Upper lobe of left lung (tissue), 6 donors: ENCODE measurements around the gene DPP10. TPM values are rescaled to one million over a fixed set of nuclear protein-coding genes. Genes with fewer than 3 reads are reported as not detected.

Source experiments
- ATAC-seq, 2 donors: fragments of 200-7000 bp; cut with Tn5 transposase; one replicate each; pipeline ENCODE4 v1.9.1; 2022; ENCODE audit warnings: mild to moderate bottlenecking in 2 of 2, moderate library complexity in 2 of 2; ENCODE audit not compliant: low FRiP score in 2 of 2
- DNase-seq, 2 donors: peaks; one replicate each; pipeline ENCODE4 v3.0.0-alpha.2; 2019 to 2020
- H3K27ac ChIP-seq, 4 donors: fragments of 200-600 bp; sonication (generic); one replicate each; pipeline ENCODE4 v1.5.1; 2016 to 2019
- H3K27me3 ChIP-seq, 4 donors: fragments of 200-600 bp; sonication (generic); one replicate each; pipeline ENCODE4 v1.5.1; 2017 to 2019
- H3K36me3 ChIP-seq, 4 donors: fragments of 200-600 bp; sonication (generic); one replicate each; pipeline ENCODE4 v1.5.1; 2016 to 2019
- H3K4me1 ChIP-seq, 4 donors: fragments of 200-600 bp; sonication (generic); one replicate each; pipeline ENCODE4 v1.5.1; 2018 to 2019
- H3K4me3 ChIP-seq, 4 donors: fragments of 200-600 bp; sonication (generic); one replicate each; pipeline ENCODE4 v1.5.1; 2017 to 2019; ENCODE audit warnings: mild to moderate bottlenecking in 2 of 4, moderate library complexity in 1 of 4
- H3K9me3 ChIP-seq, 4 donors: fragments of 200-600 bp; sonication (generic); one replicate each; pipeline ENCODE4 v1.5.1; 2018 to 2019
- CTCF ChIP-seq, 6 experiments: fragments of 450-650 bp in 4 of 6; fragments of 200-600 bp in 2 of 6; sonication (generic) in 2 of 6; IDR thresholded peaks; one replicate each; pipeline ENCODE4 v1.5.1; 2016 to 2019; ENCODE audit warnings: antibody characterized with exemption in 6 of 6
- EP300 ChIP-seq, 4 donors: sonication (generic); formaldehyde crosslinking; IDR thresholded peaks; one replicate each; pipeline ENCODE4 v1.5.1; 2017; ENCODE audit warnings: antibody characterized with exemption in 4 of 4, control low read depth in 2 of 4
- POLR2A ChIP-seq, 4 donors: fragments of 450-650 bp; IDR thresholded peaks; one replicate each; pipeline ENCODE4 v1.5.1; 2016 to 2017; ENCODE audit warnings: antibody characterized with exemption in 4 of 4, mild to moderate bottlenecking in 2 of 4
- POLR2AphosphoS5 ChIP-seq, 2 donors: sonication (generic); formaldehyde crosslinking; IDR thresholded peaks; one replicate each; pipeline ENCODE4 v1.5.1; 2017; ENCODE audit warnings: antibody characterized with exemption in 2 of 2
- WGBS, 2 donors: methylation state at CpG; one replicate each; pipeline ENCODE4 v1.1.5; 2017 to 2018; 5-methylcytosine and 5-hydroxymethylcytosine counted together
- total RNA-seq, 6 donors: library from RNA; depleted of rRNA in 4 of 6; stranded (reverse); fragments of >200 nt in 4 of 6; gene quantifications; one replicate each; pipeline versions ENCODE4 v1.1.0 to v1.2.1, GENCODE V29; 2016 to 2021
- donor health status: DM: no; HTN: no; CAD: no; lungs with moderate emphysema.
- donor health status: DM: no; HTN: yes; CAD: no; lungs with severe emphysema.

Gene DPP10
- total RNA-seq, 6 donors from 2014 or later, result 0.46 to 1.7 (median 0.77) TPM; not detected in 2

GRCh38 chr2:114762376-114762775 is 319.9 kb downstream of the DPP10 start:
- DNase-seq (no peak), ATAC-seq (no peak)
- Histone ChIP-seq H3K4me3 (no peak overlapping the region), H3K4me1 (no peaks in the 10 kb centered on the region), H3K27ac (no peak overlapping the region), H3K9me3 (no peaks in the 10 kb centered on the region), H3K27me3 (no peaks in the 10 kb centered on the region), H3K36me3 (no peaks in the 10 kb centered on the region)
- no peak for TF ChIP-seq EP300 (IDR thresholded peaks at IDR 0.05)
- WGBS, 2 donors, result 50 to 55% methylated on average over 1 of the region's 1 CpG

DNA sequence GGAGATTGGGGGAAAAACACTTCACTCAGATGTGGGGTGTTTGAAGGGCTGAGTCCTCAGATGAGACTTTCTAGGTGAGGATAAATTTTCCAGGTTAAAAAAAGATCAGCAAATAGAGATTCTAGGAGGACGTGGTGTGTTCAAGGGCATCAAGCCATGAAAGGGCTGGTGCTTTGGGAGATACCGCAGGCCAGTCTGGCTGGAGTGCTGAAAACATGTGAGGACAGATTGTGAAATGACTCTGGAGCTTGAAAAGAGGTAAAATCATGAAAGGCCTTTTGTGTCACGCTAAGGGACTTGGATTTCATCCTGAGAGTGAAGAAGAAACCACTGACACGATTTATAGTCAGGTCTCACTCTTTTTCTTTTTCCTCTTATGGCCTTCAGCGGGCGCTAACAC is 320.5 kb downstream of the DPP10 start:
- ATAC-seq (no peak), DNase-seq (peak in 1 of 2 donors; percentile 32)
- WGBS, 2 donors, result 52 to 53% methylated on average over 6 of the region's 6 CpGs
- Histone ChIP-seq H3K36me3 (no peaks in the 10 kb centered on the region), H3K9me3 (no peaks in the 10 kb centered on the region), H3K4me1 (no peaks in the 10 kb centered on the region), H3K27ac (no peak overlapping the region), H3K4me3 (no peak overlapping the region), H3K27me3 (no peaks in the 10 kb centered on the region)
- TF ChIP-seq CTCF (IDR thresholded peaks at IDR 0.05) (no peak), POLR2AphosphoS5 (IDR thresholded peaks at IDR 0.05) (no peak), EP300 (IDR thresholded peaks at IDR 0.05) (no peak), POLR2A (IDR thresholded peaks at IDR 0.05) (no peak)

DNA sequence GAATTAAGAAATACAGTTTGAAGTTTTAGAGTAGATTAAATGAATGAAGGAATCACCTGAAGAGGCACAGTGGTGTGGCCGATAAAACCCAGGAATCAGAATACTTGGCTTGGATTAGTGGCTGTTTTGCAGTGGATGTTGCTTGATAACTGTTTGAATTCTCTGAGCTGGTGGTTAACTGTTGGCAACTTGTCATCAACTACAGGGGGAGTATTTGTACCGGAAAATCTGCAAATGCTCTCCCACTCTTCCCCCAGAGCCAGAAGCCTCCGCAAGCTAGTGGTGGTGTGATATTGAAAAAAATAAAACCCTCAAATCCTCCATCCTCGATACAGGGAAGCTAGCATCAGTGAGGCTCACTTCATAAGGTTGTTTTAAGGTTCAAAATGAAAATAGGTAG is 326.7 kb downstream of the DPP10 start:
- H3K9me3 ChIP-seq, result no peaks in the 10 kb centered on the region
- DNase-seq (no peak), ATAC-seq (no peak)
- no peaks in the 10 kb centered on the region for H3K27me3 ChIP-seq
- no peak for TF ChIP-seq CTCF (IDR thresholded peaks at IDR 0.05)
- TF ChIP-seq POLR2AphosphoS5 (IDR thresholded peaks at IDR 0.05), result no peak
- TF ChIP-seq EP300 (IDR thresholded peaks at IDR 0.05), result no peak
- TF ChIP-seq POLR2A (IDR thresholded peaks at IDR 0.05), result no peak
- H3K4me1 ChIP-seq, result no peaks in the 10 kb centered on the region
- H3K4me3 ChIP-seq, result no peak overlapping the region
- no peaks in the 10 kb centered on the region for H3K36me3 ChIP-seq
- 49 to 61% methylated on average over 4 of the region's 4 CpGs for WGBS, 2 donors
- H3K27ac ChIP-seq, result no peak overlapping the region

DNA sequence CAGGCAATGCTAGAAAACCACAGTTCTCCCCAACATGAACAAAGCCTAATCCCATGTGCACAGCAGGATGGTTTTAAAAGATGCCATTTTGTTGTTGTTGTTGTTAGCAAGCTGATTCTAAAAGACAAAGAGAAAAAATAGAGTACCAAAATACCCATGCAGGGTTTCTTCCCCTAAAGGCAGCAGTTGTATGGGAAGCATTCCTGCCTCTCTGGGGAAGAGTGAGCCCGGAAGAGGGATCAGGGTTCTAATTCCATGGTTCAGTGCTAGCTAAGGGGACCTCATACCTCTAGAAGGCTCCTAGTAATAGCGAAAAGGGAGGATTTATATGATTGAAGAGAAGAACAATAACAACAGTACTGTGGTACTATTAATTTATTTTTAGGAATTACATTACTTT is 327.6 kb downstream of the DPP10 start:
- DNase-seq (no peak), ATAC-seq (no peak)
- Histone ChIP-seq H3K27me3 (no peaks in the 10 kb centered on the region), H3K9me3 (no peaks in the 10 kb centered on the region), H3K4me1 (no peaks in the 10 kb centered on the region), H3K27ac (no peak overlapping the region), H3K4me3 (no peak overlapping the region), H3K36me3 (no peaks in the 10 kb centered on the region)
- TF ChIP-seq CTCF (IDR thresholded peaks at IDR 0.05) (no peak), POLR2A (IDR thresholded peaks at IDR 0.05) (no peak), POLR2AphosphoS5 (IDR thresholded peaks at IDR 0.05) (no peak), EP300 (IDR thresholded peaks at IDR 0.05) (no peak)
- WGBS, 2 donors, result 87 to 97% methylated on average over 2 of the region's 2 CpGs

GRCh38 chr2:114784046-114784445 is 341.6 kb downstream of the DPP10 start:
- TF ChIP-seq POLR2AphosphoS5 (IDR thresholded peaks at IDR 0.05) (no peak), POLR2A (IDR thresholded peaks at IDR 0.05) (no peak), CTCF (IDR thresholded peaks at IDR 0.05) (no peak), EP300 (IDR thresholded peaks at IDR 0.05) (no peak)
- DNase-seq, result no peak
- Histone ChIP-seq H3K36me3 (no peaks in the 10 kb centered on the region), H3K4me1 (no peaks in the 10 kb centered on the region), H3K4me3 (no peak overlapping the region), H3K27ac (no peak overlapping the region), H3K9me3 (no peaks in the 10 kb centered on the region), H3K27me3 (no peaks in the 10 kb centered on the region)
- ATAC-seq, result no peak
- WGBS, 2 donors, result 27 to 54% methylated on average over 1 of the region's 1 CpG
